ENCODE results near the gene CMSS1.

Gene CMSS1

DNA sequence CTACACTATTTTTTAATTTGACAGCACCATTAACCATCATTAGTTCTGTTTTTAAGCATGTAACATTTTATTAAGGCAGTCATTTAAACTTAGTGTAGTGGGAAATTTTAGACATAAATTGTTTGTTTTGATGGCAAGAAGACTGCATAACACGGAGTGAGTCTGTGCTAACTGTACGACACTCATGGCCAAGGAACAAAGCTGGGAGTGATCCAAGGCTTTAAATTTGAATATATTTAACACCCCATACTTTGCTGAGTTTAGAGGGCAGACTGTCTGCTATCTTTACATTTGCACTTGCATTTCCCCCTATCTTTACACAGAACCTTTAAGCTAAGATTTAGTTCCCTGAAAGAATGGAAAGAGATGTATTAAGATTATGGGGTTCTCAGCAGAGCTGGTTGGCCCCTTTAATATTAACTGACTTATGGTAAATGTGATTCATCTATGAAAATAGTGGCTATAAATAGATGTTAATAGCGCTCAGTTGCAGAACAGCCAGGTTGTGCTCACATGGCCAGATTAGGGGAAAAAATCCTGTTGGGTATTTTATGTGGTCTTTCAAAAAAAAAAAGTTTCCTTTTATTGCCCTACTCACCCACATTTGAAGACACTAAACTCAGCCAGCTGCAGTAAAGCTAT, 120.7 kb downstream of the CMSS1 start:
- TF ChIP-seq, protein P1, sequence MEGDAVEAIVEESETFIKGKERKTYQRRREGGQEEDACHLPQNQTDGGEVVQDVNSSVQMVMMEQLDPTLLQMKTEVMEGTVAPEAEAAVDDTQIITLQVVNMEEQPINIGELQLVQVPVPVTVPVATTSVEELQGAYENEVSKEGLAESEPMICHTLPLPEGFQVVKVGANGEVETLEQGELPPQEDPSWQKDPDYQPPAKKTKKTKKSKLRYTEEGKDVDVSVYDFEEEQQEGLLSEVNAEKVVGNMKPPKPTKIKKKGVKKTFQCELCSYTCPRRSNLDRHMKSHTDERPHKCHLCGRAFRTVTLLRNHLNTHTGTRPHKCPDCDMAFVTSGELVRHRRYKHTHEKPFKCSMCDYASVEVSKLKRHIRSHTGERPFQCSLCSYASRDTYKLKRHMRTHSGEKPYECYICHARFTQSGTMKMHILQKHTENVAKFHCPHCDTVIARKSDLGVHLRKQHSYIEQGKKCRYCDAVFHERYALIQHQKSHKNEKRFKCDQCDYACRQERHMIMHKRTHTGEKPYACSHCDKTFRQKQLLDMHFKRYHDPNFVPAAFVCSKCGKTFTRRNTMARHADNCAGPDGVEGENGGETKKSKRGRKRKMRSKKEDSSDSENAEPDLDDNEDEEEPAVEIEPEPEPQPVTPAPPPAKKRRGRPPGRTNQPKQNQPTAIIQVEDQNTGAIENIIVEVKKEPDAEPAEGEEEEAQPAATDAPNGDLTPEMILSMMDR (conservative IDR thresholded peaks at IDR 0.05): no peak
- TF ChIP-seq ZFX (IDR thresholded peaks at IDR 0.05): no peak
- H3K27ac ChIP-seq: no peak overlapping the region

DNA sequence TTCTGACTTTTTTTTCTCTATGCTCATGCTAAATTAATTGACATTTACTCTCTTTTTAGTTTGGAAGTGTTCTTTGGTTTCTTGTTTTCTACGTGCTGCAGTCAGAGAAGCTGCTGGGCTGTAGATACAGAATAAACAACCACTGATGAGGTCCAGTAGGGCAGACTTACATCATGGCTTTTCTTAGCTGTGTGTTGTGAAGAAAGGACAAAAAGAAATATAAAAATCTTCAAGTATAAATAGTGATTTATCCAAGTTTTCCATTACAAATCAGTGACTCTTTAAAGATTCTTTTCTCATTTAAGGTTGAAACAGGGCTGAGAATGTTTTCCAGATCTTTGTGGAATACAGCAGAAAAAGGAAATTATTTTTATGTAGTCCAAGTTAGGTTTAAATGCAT, 122.2 kb downstream of the CMSS1 start:
- TF ChIP-seq, protein P1 (conservative IDR thresholded peaks at IDR 0.05): no peak
- TF ChIP-seq ZFX (IDR thresholded peaks at IDR 0.05): no peak
- no peak overlapping the region for H3K27ac ChIP-seq

DNA sequence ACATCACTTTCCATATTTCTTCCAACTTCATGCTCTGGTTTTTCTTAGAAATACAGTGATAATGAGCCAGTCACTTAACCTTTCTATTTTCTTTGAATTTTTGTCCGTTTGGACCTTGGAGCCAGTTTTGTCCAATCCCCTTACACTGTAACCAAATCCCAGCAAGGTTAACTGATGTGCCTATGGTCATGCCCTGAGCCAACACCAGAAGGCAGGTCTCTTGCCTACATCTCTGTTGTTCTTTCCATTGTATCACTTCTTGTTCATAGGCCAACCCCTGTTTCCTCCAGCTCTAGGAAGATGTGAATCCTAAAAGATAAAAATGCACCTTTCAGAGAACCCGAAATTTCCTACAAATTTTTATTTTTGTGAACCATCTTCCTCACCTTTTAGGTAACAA, 122.7 kb downstream of the CMSS1 start:
- TF ChIP-seq ZFX (IDR thresholded peaks at IDR 0.05): no peak
- TF ChIP-seq, protein P1 (conservative IDR thresholded peaks at IDR 0.05): no peak
- no peak overlapping the region for H3K27ac ChIP-seq

DNA sequence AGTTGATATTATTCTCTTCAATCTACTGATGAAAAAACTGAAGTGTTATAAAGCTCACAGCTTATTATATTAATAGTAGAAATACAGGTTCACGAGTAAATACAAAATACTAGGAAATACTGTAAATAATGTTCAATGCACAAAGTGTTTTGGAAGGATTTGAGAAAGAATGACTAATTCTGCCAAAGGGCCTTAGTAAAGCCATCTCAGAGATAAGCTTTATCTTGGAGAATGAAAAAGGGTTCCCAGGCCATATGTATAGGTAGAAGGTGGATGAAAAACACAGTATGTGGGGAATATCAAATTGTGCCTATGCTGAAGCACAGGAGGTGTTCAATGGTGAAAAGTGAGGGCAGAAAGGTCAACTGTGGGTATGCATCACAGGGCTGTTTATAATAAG, 123.5 kb downstream of the CMSS1 start:
- H3K27ac ChIP-seq: no peak overlapping the region
- TF ChIP-seq, protein P1 (conservative IDR thresholded peaks at IDR 0.05): no peak
- TF ChIP-seq ZFX (IDR thresholded peaks at IDR 0.05): no peak

DNA sequence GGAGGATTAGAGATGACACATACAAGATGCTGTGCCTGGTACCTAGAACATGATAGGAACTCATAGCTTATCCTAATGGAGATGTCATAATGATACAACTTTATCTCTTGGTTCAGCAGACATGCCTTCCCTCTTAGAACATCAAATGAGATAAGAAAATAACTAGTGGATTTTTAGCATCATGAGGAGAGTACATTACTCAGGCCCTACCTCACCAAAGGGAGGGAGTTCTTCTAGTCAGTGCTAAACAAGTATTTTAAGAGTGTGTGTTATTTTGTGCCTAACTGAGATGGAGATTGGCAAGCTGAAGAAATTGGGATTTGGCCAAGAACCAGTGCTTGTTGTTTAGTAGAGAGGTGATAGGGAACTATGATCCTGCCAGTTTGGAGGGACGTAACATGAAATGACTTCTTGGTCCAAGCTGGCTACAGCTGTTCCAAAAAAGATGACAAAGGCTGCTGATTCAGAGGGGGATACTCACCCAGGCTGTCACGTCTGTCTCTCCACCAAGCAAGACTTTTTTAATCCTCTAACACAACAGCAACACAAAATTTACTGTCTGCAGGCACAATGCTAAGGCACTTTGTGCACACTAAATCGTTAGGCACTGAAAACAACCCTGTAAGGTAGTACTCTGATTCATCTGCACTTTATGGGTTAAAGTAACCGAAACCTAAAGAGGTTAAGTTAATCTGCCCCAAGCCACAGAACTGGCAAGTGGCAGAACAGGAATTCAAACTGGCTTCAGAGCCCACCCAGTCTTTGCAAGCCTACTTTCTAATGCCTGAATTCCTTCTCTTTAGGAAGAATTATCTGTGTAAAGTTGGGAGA, 126.5 kb downstream of the CMSS1 start:
- H3K27ac ChIP-seq: no peak overlapping the region
- TF ChIP-seq ZFX (IDR thresholded peaks at IDR 0.05): no peak
- TF ChIP-seq, protein P1 (conservative IDR thresholded peaks at IDR 0.05): no peak

DNA sequence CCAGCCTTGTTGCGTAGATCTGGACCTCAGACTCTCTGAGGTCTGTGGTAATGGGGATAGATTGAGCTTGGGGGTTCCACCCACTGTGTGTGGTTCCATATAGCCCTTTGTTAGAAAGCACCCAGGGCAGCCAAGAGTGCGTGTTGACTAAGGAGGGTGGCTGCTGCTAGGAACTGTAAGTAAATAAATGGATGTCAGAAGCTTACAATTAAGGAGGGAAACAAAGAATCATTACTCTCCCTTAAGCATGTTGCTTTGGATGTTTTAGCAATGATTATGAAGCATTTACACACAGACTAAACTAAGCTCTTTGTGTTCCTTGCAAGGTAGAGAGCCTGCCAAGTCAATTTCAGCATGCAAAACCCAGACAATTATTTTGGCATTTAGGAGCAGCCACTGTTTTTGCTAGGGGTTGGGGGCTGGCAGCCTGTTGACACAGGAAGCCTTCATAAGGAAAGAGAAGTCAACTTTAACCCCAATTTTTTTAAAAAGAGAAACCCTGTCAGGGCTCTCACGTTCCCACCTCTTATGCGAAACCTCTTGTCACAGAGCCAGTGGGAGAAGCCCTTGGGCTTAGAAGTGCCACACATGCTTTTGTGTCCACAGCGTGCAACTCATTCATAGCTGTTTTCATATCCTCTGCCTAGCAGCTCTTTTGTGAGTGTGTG, 127.8 kb downstream of the CMSS1 start:
- no peak overlapping the region for H3K27ac ChIP-seq
- TF ChIP-seq, protein P1 (conservative IDR thresholded peaks at IDR 0.05): no peak
- TF ChIP-seq ZFX (IDR thresholded peaks at IDR 0.05): no peak

DNA sequence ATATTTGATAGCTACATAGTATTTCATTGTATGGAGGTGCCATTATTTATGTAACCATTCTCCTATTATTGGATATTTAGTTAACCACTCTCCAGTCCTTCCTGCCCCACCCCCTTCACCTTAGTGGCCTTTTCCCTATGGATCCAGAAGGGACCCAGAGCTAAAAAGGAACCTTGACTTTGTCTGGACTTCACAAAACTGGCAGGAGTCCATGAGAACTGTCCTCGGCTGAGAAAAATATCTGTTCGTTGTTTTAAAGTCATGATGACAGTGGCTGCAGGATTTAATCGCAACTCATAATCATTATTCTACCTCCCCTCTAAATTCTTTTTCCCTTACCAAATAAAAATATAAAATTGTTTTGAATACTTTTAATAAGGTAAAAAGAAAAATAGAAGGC, 129.7 kb downstream of the CMSS1 start:
- TF ChIP-seq, protein P1 (conservative IDR thresholded peaks at IDR 0.05): no peak
- no peak for TF ChIP-seq ZFX (IDR thresholded peaks at IDR 0.05)

More for the DNA sequence above, 129.7 kb downstream of the CMSS1 start:
- H3K27ac ChIP-seq: no peak overlapping the region

Measured in C4-2B (cell line).